GM19452 (cell line): ENCODE measurements around the gene ANKRD33B.
"Not testable (repeated sequence)": the region's sequence is repeated elsewhere in the genome, so short reads cannot be mapped to it uniquely, and the experiment has no call there.

ENCODE experiments used
- ATAC-seq: cut with Tn5 transposase; IDR thresholded peaks from one replicate; pipeline ENCODE4 v1.9.1; 2021; ENCODE audit not compliant: unreplicated experiment

ANKRD33B gene

DNA sequence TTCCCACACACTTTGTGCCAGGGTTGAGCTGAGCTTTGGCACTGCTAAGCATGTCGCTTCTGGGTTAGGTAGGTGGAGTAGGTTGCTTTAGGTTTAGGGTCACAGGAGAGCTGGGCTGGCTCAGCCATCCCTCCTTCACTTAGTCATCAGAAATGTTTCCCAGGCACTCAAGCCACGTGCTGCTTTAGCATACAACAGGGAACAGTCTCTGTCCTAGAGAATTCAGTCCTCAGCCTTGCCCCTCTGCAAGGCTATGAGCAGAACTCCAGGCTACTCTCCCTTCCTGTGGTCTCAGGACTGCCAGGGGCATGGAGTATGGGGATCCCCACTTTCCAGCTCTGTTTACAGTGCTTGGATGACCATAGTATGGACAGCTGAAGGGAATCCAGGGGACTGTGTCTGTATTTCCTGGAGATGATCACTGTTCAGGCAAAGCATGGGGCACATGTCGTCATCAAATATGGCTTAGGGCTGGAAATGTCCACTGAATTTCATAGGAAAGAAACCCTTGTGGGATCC lies 7.5 kb upstream of the ANKRD33B start:
- ATAC-seq, result no peak

DNA sequence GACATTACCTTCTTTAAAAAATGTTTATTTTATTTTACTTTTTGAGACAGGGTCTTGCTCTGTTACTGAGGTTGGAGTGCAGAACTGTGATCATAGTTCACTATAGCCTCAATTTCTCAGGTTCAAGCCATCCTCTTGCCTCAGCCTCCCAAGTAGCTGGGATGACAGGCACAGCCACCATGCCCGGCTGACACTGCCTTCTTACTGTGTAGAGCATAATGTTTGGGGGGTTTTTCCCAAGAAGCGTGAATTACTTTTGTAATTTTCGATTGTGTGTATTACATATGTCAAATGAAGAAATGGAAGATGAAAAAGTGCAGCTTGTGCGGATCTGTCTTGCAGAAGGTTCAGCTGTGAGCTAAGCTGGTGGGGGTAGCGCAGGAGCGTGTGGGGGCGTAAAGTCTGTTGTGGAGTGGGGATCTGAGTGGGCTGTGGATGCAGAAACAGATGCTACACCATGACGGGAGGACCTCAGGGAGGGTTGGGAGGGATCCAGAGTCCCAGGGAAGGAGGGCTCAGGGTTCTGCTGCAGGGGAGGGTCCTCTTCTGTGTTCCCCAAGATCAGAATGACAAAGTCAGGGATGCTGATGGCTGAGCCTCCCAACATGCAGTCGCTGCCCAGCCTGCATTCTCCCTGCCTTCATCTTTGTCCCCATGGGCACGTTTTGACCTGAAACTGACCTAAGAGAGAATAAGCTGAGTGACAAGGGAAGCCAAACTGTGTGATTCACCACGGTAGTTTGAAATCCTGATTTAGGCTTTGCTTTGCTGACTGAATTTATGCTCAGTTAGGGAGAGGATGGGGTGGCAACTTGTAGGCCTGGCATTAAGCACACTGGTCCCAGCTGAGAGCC lies 6.8 kb upstream of the ANKRD33B start:
- no peak for ATAC-seq

GRCh38 chr5:10559151-10559550 lies 4.7 kb upstream of the ANKRD33B start:
- ATAC-seq, result no peak

DNA sequence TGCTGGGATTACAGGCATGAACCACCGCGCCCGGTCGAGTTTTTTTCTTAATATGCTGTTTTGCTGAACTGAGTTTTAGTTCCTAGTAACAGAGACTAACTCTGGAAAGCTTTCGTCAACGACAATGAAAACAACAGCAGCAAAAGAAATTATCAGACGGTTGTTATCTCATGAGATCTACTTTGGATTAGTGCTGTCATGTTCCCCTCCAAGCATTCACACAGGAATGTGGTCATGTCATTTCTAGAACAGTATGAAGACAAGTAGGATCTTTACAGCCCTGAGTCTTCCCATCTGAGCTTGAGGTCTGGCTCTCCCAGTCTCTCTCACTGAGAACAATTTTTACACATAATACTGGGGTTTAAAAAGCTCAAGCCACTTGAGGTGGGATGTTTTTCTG lies 4.0 kb upstream of the ANKRD33B start:
- no peak for ATAC-seq

GRCh38 chr5:10562201-10563109 lies 1.4 kb upstream of the ANKRD33B start:
- ATAC-seq, result no peak

DNA sequence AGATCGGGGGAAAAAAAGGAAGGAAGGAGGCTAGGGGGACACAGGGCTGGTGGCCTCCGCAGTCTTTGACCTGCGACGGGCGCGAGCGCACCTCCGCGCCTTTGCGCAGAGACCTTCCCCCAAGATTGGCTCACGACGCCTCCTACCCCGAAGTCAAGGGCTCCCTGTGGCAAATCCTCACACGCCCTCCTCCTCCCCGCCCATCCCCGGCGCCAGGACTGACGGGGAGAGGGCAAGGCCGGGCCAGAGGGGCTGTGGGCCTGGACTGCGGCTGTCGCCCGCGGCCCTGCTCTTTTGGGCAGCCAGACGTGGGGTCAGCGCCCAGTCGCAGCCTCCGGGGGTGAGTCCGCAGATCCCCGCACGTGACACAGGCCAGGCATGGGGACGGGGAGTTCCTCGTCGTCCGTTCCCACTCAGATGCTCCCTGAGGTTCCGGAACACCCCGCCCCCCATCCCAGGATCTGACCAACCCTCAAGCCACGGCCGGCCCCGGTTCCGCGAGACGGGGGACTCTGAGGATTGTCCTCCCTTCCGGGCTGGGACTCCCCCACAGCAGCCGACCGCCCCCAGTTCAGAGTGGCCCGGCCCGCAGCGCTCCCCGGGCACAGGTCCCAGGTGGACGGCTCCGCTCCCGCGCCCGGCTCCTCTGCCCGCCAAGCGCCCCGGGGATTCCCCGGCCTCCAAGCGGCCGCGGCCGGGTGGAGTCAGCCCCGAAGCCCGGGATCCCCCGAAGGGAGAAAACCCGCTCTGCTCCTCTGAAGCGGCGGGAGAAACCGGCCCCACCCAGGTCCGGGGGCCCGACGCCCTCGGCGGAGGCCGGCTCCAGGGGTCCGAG lies 543 bp upstream of the ANKRD33B start:
- ATAC-seq, result peak; percentile 40

DNA sequence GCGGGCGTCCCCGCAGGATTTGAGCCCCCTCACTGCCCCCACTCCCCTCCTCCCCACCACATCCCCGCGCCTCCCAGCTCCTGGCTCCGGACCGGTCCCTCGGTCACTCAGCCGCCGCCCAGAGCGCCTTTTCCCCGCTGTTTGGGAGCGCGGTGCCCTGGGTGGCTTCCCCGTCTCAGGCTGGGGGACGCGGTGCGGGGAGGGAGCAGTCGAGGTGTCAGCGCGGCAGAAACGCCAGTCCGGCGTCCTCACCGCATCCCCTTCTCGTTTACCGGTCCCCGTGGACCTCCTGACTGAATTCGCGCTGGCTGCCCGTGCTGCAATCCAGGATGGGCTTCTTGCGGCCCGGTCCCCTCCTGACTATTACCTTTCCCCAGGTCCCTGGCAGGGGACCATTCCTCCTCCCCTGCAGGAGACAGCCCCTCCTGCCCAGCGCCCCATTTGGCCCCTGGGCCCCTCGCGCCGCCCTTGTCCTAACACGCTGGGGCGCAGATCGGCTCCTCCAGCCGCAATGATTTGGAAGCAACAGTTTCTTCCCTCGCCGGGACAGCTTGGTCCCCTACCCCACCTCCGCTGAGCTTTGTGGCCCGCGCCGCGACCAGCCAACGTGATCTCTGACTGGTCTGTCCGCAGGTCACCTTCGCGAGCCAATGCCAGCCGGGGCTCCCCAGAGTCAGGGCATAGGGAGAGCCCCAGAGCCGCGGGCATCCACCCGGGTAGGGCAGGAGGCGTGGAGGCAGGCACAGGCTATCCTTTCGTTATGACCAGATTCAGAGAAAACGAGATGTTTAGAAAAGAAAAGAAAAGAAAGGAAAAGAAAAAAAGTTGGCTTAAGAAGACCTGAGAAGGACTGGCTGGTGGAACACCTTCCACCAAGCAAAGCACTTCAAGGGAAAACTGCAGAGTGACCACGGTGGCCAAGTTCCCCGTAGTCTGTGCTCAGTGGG lies 1.2 kb downstream of the ANKRD33B start:
- ATAC-seq, result no peak

DNA sequence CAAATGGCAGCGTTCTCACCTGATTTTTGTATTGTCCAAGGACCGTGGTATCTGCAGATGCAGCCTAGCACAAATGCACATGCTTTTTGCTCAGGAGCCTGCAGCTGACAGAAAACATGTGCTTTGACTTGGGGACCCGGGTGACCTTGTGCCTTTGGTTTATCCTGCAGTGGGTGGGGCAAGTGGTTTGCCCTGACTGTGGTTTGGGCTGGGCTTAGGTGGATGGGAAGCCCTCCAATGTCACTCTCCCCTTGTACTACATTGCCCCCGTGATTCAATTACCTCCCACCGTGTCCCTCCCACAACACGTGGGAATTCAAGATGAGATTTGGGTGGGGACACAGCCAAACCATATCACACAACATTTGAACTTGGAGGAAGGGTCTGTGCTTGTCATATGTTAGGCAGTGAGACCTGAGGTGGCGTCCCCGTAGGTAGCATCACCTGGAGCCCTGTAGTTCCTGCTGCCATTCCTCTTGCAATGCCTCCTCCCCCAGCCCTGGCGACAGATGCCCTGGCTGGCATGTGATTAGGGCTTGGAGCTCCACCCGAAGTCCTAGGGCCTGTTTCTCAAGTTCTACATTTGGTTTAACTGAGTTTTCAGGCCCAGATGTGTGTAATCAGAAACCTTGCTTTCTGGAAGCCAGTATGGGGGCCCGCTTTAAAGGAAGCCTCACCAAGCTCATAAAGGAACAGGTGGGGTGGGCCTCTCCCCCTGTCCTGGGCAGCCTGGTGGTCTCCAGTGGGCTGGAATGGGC lies 2.1 kb downstream of the ANKRD33B start:
- ATAC-seq, result no peak

- ATAC-seq, result no peak
Observed at GRCh38 chr5:10566543-10567068, 2.7 kb downstream of the ANKRD33B start.

DNA sequence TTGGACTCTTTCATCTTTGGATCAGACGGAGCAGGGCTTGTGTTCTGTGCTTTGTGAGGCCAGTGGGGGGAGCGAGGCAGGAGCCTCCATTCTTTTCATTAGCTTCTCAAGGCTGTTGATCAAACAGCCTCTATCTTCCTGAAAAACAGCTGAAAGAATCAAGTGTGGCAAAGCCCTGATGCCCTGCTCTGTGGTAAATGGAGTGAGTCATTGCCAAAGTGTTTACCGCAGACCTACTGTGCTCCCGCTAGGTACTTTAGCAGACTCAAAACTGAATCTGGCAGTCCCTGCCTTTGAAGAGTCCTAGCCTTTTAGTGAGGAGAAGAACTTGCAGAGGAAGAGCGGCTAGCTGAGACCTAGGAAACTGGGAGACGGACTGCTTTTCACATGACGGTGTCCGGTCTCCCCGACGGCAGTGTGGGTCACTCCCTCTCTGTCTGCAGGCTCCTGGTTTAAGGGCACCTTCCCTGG lies 3.3 kb downstream of the ANKRD33B start:
- no peak for ATAC-seq

DNA sequence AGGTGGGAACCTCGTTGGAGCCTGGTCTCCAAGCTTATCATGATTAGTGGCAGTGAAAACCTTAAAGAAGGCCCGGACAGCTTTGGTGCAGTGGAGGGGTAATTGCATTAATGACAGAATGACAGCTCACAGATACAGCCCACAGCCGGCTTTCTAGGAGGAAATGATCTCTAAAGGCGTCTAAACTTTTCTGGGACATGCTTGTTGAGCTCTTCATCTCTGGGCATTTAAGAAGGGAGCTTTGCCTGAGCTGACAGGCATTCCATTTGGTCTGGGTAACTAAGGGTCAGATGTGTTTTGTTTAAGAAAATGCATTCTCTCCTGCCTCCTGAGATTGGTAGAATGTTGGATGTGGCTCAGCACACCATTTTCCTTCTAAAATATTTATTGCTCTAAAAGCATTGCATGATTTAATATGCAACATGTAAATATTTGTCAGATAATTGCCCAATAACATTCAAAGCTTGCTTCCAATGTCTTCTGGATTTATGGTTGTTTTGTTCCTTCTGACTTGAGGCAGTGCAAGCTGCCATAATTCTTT lies 4.0 kb downstream of the ANKRD33B start:
- ATAC-seq, result no peak

DNA sequence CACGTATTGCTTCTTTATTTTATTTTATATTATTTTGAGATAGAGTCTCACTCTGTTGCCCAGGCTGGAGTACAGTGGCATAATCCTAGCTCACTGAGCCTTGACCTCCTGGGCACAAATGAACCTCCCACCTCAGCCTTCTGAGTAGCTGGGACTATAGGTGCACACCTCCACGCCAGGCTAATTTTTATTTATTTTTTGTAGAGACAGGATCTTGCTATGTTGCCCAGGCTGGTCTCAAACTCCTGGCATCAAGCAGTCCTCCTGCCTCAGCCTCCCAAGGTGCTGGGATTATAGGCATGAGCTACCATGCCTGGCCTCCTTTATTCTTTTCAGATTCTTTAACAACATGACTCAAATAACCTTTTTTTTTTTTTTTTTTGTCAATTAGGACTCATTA lies 6.7 kb downstream of the ANKRD33B start:
- ATAC-seq, result not testable (repeated sequence)

DNA sequence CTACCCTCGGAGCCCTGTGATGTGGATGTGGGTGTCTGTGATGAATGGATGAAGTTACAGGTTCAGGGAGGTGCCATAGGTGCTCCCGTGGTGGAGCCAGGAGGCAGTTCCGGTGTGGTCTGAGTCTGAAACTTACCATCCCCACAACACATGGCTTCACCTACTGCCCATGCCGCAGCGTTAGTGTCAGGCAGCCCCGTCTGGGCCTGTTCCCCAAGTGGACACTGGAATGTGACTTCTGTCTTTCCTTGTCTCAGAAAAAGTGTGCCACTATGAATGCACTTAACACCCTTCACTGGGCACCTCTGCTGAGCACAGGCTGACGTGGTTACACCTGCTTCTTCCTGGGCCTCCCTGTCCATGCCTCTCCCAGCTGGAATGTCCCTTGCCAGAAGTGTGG lies 8.6 kb downstream of the ANKRD33B start:
- no peak for ATAC-seq

- ATAC-seq, result no peak
Observed at GRCh38 chr5:10573487-10574145, 9.7 kb downstream of the ANKRD33B start.

- ATAC-seq, result not testable (repeated sequence)
Observed at GRCh38 chr5:10574879-10575278, 11.0 kb downstream of the ANKRD33B start.

DNA sequence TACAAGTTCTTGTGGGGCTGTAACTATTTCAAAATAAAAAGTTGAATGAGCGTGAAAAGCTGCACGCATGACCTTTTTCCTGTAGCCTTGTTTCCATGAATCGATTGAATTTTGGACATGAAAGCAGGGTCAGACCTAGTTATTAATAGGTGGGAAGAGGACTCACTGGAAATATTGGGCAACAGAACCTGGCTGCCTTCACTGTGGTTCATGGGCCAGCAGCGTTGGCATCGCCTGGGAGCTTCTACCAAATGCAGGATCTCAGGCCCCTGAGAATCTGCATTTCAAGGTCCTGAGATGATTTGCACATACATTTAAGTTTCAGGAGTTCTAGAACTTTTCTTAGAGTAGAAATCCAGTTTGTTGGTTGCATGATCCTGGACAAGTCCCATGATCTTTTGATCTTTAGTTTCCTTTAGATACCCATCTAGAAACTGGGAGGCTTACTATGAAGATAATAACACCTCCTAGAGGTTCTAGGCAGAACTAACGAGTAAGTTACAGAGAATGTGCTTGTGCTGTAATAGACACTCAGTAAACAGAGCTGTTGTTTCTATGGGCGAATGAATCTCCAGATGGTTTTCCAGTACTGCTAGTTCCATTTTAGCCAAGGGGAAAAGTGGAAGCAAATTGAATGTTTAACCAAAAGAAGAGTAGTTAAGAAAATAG lies 12.4 kb downstream of the ANKRD33B start:
- no peak for ATAC-seq

DNA sequence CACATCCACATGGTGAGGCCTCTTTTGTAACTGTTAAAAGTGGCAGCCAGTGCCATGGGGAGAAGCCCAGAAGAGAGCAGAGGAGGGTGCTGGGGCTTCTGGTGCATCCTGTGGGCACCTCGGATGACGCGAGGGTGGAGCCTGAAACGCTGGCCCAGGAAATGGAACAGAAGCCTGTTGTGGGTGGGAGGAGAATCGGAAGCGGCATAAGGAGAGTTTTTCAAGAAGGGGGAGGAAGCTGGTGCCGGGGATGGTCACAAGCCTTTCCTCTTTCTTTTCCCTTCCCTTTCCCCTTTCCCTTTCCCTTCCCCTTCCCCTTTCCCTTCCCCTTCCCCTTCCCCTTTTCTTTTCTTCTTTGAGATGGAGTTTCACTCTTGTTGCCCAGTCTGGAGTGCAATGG lies 12.9 kb downstream of the ANKRD33B start:
- ATAC-seq, result no peak
